ENCODE results near the gene SPECC1. TPM values are rescaled to one million over a fixed set of nuclear protein-coding genes. Genes with fewer than 3 reads are reported as not detected.
A peak's percentile ranks its signal among the peaks of the same experiment; 100 is the strongest.
"Not testable (repeated sequence)": the region's sequence is repeated elsewhere in the genome, so short reads cannot be mapped to it uniquely, and the experiment has no call there.

SPECC1 gene
- total RNA-seq, 2 donors from 2014 or later: 15.8 to 17.4 TPM

DNA sequence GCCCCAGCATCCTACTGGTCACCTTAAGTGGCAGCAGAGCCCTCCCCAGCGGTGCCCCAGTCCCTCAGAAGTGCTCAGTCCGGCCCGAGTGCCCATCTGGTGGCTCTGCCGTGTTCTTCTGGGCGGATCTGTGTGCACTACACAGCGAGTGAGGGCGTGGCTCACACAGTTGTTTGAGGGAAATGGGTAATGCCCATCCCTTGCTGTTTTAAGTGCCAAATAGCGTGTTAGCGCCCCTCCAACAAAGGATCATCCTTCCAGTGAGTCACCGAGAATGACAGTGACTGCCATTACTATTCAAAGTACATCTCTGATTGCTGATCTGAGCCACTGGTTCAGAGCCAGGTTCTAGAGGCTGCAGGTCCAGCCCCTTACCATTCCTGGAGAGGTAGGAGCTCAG, 306.2 kb downstream of the SPECC1 start:
- no peaks in the 10 kb centered on the region for H3K27me3 ChIP-seq
- intact Hi-C loops (cut with DNase I): loop anchor here (5.0 kb wide), 1 partner anchor 193 kb away; no protein-coding TSS in a partner anchor
- ATAC-seq (no peak), DNase-seq (no peak)
- H3K9me3 ChIP-seq: no peaks in the 10 kb centered on the region
- H3K36me3 ChIP-seq (replicated peaks in 1 of 2; ENCODE audit: insufficient read depth in 1 of 2, low read depth in 2 of 2): no peaks in the 10 kb centered on the region
- H3K4me1 ChIP-seq: peaks cover 1% of the 10 kb centered on the region
- WGBS, 2 donors: 87 to 89% methylated on average over 4 to 10 of the region's 10 CpGs
- H3K4me3 ChIP-seq: no peak overlapping the region
- no peak for TF ChIP-seq POLR2A (IDR thresholded peaks at IDR 0.05)
- TF ChIP-seq, protein P1, sequence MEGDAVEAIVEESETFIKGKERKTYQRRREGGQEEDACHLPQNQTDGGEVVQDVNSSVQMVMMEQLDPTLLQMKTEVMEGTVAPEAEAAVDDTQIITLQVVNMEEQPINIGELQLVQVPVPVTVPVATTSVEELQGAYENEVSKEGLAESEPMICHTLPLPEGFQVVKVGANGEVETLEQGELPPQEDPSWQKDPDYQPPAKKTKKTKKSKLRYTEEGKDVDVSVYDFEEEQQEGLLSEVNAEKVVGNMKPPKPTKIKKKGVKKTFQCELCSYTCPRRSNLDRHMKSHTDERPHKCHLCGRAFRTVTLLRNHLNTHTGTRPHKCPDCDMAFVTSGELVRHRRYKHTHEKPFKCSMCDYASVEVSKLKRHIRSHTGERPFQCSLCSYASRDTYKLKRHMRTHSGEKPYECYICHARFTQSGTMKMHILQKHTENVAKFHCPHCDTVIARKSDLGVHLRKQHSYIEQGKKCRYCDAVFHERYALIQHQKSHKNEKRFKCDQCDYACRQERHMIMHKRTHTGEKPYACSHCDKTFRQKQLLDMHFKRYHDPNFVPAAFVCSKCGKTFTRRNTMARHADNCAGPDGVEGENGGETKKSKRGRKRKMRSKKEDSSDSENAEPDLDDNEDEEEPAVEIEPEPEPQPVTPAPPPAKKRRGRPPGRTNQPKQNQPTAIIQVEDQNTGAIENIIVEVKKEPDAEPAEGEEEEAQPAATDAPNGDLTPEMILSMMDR (IDR thresholded peaks at IDR 0.05): no peak
- no peak overlapping the region for H3K27ac ChIP-seq

DNA sequence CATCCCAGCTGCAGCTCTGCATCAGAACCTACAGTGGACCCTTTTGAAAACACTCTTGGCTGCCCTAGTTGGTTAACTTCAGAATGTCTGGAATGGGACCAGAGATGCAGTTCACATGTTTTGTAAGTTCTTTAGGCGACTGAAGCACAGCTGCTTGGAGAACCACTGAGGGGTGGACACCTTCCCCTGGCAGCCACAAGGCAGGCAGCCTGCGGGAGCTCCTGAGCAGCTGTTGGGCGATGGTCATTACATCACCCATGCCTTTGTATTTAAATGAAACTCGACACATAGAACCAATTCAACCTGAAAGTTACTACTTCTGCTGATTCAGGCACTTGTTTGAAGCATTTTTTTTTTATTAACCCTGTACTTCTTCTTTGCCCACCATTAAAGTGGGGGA, 306.7 kb downstream of the SPECC1 start:
- intact Hi-C loops (cut with DNase I): loop anchor here (5.0 kb wide), 1 partner anchor 194 kb away; no protein-coding TSS in a partner anchor
- ATAC-seq: no peak
- no peak for TF ChIP-seq POLR2A (IDR thresholded peaks at IDR 0.05)
- TF ChIP-seq, protein P1 (IDR thresholded peaks at IDR 0.05): no peak
- WGBS, 2 donors: 74 to 78% methylated on average over 4 of the region's 4 CpGs
- no peaks in the 10 kb centered on the region for H3K36me3 ChIP-seq (replicated peaks in 1 of 2; ENCODE audit: insufficient read depth in 1 of 2, low read depth in 2 of 2)
- H3K27me3 ChIP-seq: no peaks in the 10 kb centered on the region
- no peak overlapping the region for H3K4me3 ChIP-seq
- no peak overlapping the region for H3K27ac ChIP-seq
- DNase-seq: no peak
- H3K9me3 ChIP-seq: no peaks in the 10 kb centered on the region
- H3K4me1 ChIP-seq: peaks cover 6% of the 10 kb centered on the region

DNA sequence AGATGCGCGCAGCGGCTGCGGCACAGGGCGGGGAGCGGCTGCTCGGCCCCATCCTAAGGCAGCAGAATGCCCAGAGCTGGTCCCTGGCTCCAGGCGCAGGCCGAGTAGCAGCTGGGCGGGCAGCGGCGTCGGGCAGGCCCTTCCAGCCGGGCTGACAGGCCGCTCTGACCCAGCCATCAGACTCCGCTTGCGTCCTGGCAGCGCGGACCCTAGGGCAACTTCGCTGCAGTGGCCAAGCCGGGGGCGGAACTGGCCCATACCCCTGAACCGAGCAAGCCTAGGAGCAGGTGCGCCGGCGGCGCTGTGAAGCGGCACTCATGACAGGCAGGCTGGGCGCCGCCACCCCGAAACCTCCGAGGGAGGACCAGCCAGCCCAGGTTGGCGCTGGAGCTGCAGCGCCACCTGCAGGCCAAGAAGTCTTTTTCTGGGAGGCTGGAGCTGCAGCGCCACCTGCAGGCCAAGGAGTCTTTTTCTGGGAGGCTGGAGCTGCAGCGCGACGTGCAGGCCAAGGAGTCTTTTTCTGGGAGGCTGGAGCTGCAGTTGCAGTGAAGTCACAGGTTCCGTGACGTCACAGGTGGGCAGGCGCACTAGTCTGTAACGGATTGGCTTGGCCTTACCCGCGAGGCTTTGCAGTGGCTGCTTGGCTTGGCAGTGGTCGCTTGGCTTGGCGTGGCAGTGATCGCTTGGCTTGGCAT, 311.5 kb downstream of the SPECC1 start:
- intact Hi-C loops (cut with DNase I); H3K36me3 ChIP-seq (replicated peaks in 1 of 2; ENCODE audit: insufficient read depth in 1 of 2, low read depth in 2 of 2); H3K27me3 ChIP-seq; H3K4me1 ChIP-seq; H3K27ac ChIP-seq; H3K9me3 ChIP-seq: not testable (repeated sequence)
- DNase-seq (peak; percentile 72 to 78 (median 75)), ATAC-seq (peak; percentile 88)
- TF ChIP-seq, protein P1 (IDR thresholded peaks at IDR 0.05): peak; percentile 72 to 99 (median 95)
- TF ChIP-seq POLR2A (IDR thresholded peaks at IDR 0.05): peak in 1 of 3 donors; percentile 9
- peak overlapping the region in 1 of 2 donors; percentile 41 for H3K4me3 ChIP-seq
- WGBS, 2 donors: 10 to 30% methylated on average over 2 to 46 of the region's 47 CpGs

DNA sequence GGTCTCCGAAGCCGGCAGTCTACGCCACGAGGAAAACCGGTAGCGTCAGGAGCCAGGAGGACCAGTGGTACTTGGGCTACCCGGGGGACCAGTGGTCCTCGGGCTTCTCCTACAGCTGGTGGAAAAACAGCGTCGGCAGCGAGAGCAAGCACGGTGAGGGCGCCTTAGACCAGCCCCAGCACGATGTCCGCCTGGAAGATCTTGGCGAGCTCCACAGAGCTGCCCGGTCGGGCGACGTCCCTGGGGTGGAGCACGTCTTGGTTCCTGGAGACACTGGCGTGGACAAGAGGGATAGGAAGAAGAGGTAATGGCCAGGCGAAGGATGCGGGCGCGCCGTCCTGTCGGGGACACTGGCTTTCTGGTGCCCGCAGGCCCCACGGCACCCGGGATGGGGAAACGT, 312.2 kb downstream of the SPECC1 start:
- DNase-seq; H3K4me3 ChIP-seq; H3K27ac ChIP-seq; intact Hi-C loops (cut with DNase I); ATAC-seq; H3K27me3 ChIP-seq; H3K9me3 ChIP-seq; H3K4me1 ChIP-seq; H3K36me3 ChIP-seq (replicated peaks in 1 of 2; ENCODE audit: insufficient read depth in 1 of 2, low read depth in 2 of 2): not testable (repeated sequence)
- 92 to 93% methylated on average over 13 to 17 of the region's 32 CpGs for WGBS, 2 donors

DNA sequence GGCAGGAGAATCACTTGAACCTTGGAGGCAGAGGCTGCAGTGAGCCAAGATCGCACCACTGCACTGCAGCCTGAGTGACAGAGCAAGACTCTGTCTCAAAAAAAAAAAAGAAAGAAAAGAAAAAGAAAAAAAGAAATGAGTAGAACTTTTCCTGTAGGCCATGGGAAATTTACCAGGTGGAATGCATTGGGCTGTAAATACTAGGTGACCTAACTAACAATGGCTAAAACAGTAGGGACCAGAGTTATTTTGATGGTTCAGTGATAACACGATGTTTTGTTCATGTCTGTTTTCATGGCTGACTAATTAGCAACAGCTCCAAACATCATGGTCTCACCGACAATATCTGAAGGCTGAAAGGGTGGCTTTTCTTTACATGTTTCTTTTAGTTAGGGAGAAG, 318.6 kb downstream of the SPECC1 start:
- intact Hi-C loops (cut with DNase I); H3K27ac ChIP-seq; H3K4me3 ChIP-seq; H3K36me3 ChIP-seq (replicated peaks in 1 of 2; ENCODE audit: insufficient read depth in 1 of 2, low read depth in 2 of 2); H3K4me1 ChIP-seq; H3K27me3 ChIP-seq; H3K9me3 ChIP-seq: not testable (repeated sequence)
- ATAC-seq (peak; percentile 27), DNase-seq (peak in 1 of 4 donors; percentile 13)
- 45 to 60% methylated on average over 3 of the region's 3 CpGs for WGBS, 2 donors

DNA sequence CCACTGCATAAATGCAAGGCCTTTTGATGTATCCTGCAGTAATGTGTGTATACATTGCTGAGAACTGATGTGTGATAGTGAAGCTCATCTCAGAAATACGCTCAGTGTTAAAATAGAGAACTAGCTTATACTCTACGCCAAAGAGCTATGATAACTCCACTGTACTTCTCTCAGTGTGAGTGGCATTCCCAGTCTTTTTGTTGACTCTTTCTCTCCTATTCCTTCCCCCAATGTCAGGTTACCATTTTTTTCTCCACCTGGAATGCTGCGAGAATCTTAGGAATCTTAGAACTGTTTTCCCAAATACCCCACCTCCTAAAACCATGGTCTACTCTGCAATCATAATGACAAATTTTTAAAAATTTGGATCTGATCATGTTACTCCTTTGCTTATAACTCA, 342.2 kb downstream of the SPECC1 start:
- H3K4me3 ChIP-seq; ATAC-seq; DNase-seq; H3K36me3 ChIP-seq (replicated peaks in 1 of 2; ENCODE audit: insufficient read depth in 1 of 2, low read depth in 2 of 2); H3K27me3 ChIP-seq; H3K9me3 ChIP-seq; intact Hi-C loops (cut with DNase I); H3K27ac ChIP-seq; H3K4me1 ChIP-seq: not testable (repeated sequence)
- whole genome bisulfite sequencing, 2 donors: no CpG with 5 or more reads among the region's 3 CpGs

DNA sequence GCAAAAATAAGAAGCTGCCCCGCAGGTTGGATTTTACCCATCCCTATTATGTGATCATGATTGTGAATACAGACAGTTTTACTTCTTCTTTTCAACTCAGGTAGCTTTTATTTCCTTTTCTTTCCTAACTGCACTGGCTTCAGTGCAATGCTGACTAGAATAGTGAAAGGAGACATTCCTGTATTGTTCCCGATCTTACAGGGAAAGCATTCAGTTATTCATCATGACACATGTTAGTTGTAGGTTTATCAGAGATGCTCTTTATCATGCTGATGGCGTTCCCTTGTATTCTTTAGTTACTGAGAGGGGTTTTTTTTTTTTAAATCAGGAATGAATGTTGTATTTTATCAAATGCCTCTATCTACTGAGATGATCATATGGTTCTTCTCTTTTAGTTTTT, 343.4 kb downstream of the SPECC1 start:
- H3K36me3 ChIP-seq (replicated peaks in 1 of 2; ENCODE audit: insufficient read depth in 1 of 2, low read depth in 2 of 2); H3K27me3 ChIP-seq: not testable (repeated sequence)

DNA sequence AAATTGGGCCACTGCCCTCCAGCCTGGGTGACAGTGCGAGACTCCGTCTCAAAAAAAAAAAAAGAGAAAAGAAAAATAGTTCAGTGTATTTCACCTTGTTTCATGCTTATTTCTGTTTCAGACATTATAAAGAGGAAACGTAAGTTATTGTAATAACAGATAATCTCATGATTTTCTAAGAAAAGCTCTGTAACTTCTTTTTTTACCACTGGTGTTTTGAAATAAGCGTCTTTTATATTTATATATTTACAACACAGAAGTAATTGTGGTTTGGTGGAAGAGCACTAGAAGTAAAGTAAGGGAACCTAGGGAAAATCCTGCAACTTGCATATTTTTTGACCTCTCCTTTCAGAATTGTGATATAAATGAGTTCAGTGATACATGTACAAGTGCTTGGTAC, 354.7 kb downstream of the SPECC1 start:
- H3K36me3 ChIP-seq (replicated peaks in 1 of 2; ENCODE audit: insufficient read depth in 1 of 2, low read depth in 2 of 2); H3K4me1 ChIP-seq; H3K4me3 ChIP-seq; ATAC-seq; H3K27me3 ChIP-seq; intact Hi-C loops (cut with DNase I); H3K9me3 ChIP-seq; DNase-seq; H3K27ac ChIP-seq: not testable (repeated sequence)
- WGBS, 2 donors: 61 to 68% methylated on average over 4 of the region's 4 CpGs

More for the DNA sequence above, 343.4 kb downstream of the SPECC1 start:
- H3K4me3 ChIP-seq; intact Hi-C loops (cut with DNase I); DNase-seq; H3K9me3 ChIP-seq; ATAC-seq; H3K4me1 ChIP-seq; H3K27ac ChIP-seq: not testable (repeated sequence)
- 56 to 61% methylated on average over 3 of the region's 3 CpGs for WGBS, 2 donors
